ENCODE data around the gene RABL2A.
"Not testable (repeated sequence)": the region's sequence is repeated elsewhere in the genome, so short reads cannot be mapped to it uniquely, and the experiment has no call there.

Gene RABL2A

DNA sequence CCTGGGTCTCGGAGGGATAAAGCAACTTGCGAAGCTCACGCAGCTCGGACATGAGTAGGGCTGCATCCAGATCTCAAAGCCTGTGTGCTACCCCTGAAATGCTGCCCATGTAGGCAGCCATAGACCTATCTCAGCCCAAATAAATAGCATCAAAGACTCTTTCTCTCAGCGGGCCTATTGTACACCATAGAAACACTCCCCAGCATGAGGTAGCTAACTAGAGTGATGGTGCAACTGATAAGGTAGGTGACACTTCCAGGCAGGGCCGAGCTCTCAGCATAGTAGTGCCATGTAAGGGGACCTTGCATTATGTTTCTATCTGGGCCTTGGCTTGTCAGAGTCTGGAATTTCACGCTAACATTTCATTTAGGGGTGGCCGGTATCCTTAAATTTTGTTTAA lies 52.4 kb downstream of the RABL2A start:
- in situ Hi-C loops (cut with MboI; ENCODE audit: low sequenced_read_pairs), result no loop called here

DNA sequence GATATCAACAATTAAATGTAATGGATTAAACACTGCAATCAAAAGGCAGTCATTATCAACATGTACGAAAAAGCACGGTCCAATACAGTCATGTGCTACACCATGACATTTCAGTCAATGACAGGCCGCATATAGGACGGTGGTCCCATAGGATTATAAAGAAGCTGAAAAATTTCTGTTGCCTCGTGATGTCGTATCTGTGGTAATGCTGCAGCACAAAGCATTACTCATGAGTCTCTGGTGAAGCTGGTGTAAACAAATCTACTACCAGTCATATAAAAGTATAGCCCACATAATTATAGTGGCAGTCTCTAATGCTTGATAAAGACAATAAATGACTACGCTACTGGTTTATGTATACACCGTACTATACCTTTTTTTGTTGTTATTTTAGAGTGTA lies 58.4 kb downstream of the RABL2A start:
- in situ Hi-C loops (cut with MboI; ENCODE audit: low sequenced_read_pairs), result no loop called here

DNA sequence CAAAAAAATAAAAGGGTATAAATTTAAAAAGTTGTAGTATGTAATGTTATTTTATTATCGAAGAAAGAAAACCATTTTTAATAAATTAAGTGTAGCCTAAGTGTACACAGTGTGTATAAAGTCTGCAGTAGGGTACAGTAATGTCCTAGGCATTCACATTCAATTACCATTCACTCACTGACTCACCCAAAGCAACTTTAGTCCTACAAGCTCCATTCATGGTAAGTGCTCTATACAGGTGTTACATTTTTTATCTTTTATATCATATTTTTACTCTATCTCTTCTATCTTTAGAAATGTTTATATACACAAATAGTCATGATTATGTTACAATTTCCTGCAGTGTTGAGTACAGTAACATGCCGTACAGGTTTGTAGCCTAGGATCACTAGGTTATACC lies 59.5 kb downstream of the RABL2A start:
- in situ Hi-C loops (cut with MboI; ENCODE audit: low sequenced_read_pairs), result no loop called here

DNA sequence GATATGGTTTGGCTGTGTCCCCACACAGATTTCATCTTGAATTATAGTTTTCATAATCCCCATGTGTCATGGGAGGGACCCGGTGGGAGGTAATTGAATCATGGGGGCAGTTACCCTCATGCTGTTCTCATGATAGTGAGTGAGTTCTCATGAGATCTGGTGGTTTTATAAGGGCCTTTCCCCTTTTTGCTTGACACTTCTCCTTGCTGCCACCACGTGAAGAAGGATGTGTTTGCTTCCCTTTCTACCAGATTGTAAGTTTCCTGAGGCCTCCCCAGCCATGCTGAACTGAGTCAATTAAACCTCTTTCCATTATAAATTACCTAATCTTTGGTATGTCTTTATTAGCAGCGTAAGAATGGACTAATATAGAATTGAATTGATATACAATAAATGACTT lies 63.8 kb downstream of the RABL2A start:
- in situ Hi-C loops (cut with MboI; ENCODE audit: low sequenced_read_pairs), result not testable (repeated sequence)
